ENCODE measurements around the gene TMEM238.

Gene TMEM238

DNA sequence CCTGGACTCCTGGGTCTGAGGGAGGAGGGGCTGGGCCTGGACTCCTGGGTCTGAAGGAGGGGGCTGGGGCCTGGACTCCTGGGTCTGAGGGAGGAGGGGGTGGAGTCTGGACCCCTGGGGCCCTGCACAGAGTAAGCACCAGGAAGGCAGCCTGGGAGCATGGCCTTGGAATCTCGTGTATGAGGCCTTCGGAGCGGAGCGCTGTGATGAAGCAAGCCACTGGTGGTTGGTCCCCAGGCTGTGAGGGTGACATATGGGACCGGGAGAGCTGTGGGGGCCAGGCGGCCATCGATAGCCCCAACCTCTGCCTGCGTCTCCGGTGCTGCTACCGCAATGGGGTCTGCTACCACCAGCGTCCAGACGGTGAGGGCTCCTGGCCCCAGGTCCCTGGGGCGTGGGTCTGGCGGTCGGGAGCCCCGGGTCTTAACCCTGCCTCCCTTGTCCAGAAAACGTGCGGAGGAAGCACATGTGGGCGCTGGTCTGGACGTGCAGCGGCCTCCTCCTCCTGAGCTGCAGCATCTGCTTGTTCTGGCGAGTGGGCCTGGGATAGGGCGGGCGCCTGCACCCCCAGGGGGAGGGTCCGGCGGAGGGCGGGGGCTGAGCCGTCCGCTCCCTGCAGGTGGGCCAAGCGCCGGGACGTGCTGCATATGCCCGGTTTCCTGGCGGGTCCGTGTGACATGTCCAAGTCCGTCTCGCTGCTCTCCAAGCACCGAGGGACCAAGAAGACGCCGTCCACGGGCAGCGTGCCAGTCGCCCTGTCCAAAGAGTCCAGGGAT lies 6.5 kb downstream of the TMEM238 start:
- DNase-seq (ENCODE audit: low read depth, low spot score), result no peak

GRCh38 chr19:55376241-55376933 lies 7.7 kb downstream of the TMEM238 start, which contains the start of gene TMEM190:
Gene TMEM190, plus strand, starts transcription at chr19:55376826. Its CDS starts 28 bp downstream, at chr19:55376854.
- DNase-seq (ENCODE audit: low read depth, low spot score), result no peak

GRCh38 chr19:55373993-55374757 lies 9.9 kb downstream of the TMEM238 start:
- DNase-seq (ENCODE audit: low read depth, low spot score), result no peak

GRCh38 chr19:55373306-55373992 lies 10.6 kb downstream of the TMEM238 start:
- DNase-seq (ENCODE audit: low read depth, low spot score), result no peak

DNA sequence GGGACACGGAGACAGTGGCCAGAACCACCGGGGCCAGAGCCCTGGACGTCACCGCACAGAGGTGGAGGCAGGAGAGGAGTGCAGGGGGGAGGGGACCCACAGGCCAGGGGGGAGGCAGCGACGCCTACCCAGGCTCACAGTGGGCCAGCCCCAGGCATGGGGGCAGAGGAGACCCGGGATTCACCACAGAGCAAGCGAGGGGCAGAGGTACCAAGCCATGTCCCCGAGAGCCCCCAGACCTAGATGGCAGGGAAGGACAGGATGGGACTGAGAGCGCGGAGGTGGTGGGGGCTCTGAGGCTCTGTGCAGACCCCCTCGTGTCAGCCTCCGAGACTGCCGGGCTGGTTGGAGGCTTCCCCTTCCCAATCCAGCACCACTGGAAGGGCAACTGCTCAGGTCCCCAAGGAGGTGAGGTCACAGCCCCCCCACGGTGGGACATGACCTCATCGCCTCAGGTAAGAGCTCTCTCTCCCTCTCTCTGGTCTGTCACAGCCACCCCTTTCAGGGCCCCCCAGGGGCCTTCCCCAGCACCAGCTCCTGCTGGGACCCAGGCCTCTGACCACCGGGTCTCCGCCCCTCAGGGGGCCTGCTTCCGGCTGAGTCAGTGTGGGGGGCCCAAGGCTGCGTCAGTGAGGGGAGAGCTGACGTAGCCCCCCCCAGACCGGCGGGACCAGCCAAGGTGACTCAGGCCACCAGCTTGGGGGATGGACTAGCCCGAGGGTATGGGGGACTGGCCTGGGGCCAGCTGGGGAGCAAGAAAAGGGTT lies 11.6 kb downstream of the TMEM238 start:
- DNase-seq (ENCODE audit: low read depth, low spot score), result no peak

- DNase-seq (ENCODE audit: low read depth, low spot score), result no peak
Measured at GRCh38 chr19:55370305-55370988, 13.6 kb downstream of the TMEM238 start, which contains the start of gene IL11. Gene IL11, minus strand, starts transcription at chr19:55370463. Its CDS starts 153 bp downstream, at chr19:55370310.

DNA sequence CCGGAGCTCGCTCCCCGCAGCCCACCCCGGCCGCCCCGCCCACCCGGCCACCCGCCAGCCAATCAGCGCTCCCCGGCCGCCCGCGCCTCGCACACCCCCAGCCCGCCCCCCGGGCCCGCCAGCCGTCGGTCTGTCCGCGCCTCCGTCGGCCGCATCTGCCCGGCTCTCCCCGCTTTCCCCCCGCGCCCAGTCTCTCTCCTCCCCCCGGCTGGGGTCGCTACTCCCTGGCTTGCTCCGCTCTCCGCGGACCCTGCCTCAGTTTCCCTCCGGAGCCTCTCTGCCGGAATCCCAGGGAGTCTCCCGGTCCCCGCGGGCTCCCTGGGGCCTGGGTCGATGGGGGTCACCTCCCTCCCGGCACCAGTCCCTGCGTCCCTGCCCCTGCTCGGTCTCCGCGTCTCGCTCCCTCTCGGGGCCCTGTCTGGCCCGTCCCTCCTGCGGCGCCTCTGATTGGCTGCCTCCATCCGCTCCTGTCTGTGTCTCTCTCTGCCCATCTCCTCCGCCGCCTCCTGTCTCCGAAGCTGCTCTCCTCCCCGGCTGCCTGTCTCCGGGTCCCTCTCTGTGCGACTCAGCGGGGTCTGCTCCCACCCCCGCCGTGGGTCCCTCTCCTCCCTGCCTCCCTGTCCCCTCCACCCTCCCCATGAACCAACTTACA lies 14.3 kb downstream of the TMEM238 start:
- DNase-seq (ENCODE audit: low read depth, low spot score), result no peak

DNA sequence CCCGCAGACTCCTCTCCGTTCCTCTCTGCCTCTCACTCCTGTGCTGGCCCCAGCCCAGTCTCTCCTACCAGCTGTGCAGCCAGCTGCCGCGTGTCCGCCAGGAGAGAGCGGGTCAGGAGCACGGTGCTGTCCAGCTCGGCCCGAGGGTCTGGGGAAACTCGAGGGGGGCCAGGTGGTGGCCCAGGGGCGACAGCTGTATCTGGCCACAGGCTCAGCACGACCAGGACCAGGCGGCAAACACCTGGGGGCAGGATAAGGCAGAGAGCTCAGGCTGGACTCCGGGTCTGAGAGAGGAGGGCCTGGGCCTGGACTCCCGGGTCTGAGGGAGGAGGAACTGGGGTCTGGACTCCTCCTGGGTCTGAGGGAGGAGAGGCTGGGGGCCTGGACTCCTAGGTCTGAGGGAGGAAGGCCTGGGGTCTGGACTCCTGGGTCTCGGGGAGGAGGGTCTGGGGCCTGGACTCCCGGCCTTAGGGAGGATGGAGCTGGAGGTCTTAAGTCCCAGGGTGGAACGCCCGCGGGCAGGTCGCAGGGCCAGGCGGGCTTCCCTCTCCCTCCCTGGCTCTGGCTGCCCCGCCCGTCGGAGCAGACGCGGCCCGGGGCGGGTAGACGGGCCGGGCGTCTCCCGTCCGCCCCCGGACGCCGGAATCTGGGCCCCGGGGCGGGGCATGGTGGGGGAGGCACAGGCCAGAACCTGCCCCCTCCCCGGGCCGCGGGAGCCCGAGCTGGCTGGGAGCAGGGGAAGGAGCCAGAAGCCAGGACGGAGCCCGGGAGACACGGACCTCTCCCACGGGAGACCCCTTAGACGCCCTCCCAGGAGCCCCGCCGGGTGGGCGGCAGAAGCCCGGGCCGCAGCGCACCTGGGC lies 15.2 kb downstream of the TMEM238 start:
- no peak for DNase-seq (ENCODE audit: low read depth, low spot score)

DNA sequence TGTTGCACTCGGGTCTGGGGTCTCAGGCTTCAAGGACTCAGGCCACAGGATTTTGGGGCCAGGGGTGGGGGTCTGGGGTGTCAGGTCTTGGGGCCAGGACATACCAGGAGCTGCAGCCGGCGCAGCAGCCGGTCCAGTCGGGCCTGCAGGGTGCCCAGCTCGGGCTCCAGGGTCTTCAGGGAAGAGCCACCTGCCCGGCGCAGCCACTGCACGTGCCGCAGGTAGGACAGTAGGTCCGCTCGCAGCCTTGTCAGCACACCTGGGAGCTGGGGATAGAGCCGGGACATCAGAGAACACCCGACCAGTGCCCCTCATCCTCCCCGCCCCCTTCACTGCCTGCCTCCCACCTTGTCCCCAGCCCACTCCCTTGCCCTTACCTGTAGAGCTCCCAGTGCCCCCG lies 16.0 kb downstream of the TMEM238 start:
- DNase-seq (ENCODE audit: low read depth, low spot score), result no peak

GRCh38 chr19:55366790-55367189 lies 17.3 kb downstream of the TMEM238 start:
- no peak for DNase-seq (ENCODE audit: low read depth, low spot score)

- no peak for DNase-seq (ENCODE audit: low read depth, low spot score)
Measured at GRCh38 chr19:55365964-55366363, 18.1 kb downstream of the TMEM238 start.

GRCh38 chr19:55365245-55365644 lies 18.8 kb downstream of the TMEM238 start:
- no peak for DNase-seq (ENCODE audit: low read depth, low spot score)

DNA sequence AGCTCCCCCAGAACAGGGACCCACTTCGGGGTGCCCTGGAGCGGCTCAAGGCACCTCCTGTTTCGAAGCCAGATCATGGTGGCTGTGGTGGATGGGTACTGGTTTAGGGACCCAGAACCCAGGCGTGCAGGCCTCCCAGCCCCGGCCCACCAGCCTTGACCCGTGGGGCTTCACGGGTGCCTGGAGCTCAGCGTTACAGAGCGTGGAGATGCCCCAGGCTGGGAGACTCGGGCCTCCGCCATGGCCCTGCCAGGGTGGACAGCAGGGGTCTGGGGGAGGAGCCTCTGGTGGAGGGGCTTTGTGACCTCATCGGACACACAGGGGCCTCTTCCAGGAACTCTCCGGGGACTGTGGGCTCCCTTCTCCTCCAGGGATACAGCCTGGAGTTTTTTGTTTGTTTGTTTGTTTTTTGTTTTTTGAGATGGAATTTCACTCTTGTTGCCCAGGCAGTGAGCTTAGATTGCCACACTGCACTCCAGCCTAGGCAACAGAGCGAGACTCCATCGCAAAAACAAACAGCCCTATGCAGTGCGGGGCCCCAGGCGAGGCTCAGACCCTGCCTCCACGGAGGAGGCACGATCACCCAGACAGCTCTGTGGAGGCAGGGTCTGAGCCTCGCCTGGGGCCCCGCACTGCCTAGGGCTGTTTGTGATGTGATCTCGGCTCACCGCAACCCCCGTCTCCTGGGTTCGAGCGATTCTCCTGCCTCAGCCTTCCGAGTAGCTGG lies 20.9 kb downstream of the TMEM238 start, which contains the start of gene GARIN5B:
GARIN5B (minus strand) TSS at position 271 of the 727 bp plus-strand sequence; CDS start at position 77, 194 bp downstream.
- DNase-seq (ENCODE audit: low read depth, low spot score), result no peak

GRCh38 chr19:55362174-55362989 lies 21.7 kb downstream of the TMEM238 start:
- DNase-seq (ENCODE audit: low read depth, low spot score), result no peak

GRCh38 chr19:55360902-55361301 lies 23.2 kb downstream of the TMEM238 start:
- DNase-seq (ENCODE audit: low read depth, low spot score), result no peak

GRCh38 chr19:55358943-55359908 lies 24.9 kb downstream of the TMEM238 start:
- DNase-seq (ENCODE audit: low read depth, low spot score), result no peak
